Prostate gland (tissue), 2 donors: Measurements from ENCODE around the gene FAM118B.

Source experiments
- CTCF ChIP-seq, 4 experiments: fragments of 200-600 bp in 2 of 4; fragments of 450-650 bp in 2 of 4; sonication (generic) in 2 of 4; IDR thresholded peaks; 1 replicate in 3 of 4; 2 replicates in 1 of 4; pipeline ENCODE4 v1.5.1; 2016 to 2019; ENCODE audit warnings: antibody characterized with exemption in 4 of 4, mild to moderate bottlenecking in 2 of 4, moderate library complexity in 2 of 4
- POLR2A ChIP-seq: fragments of 450-650 bp; IDR thresholded peaks from one replicate; pipeline ENCODE4 v1.6.1; 2016; ENCODE audit warnings: antibody characterized with exemption, mild to moderate bottlenecking
- POLR2AphosphoS5 ChIP-seq: sonication (generic); formaldehyde crosslinking; IDR thresholded peaks from one replicate; pipeline ENCODE4 v1.6.1; 2017; ENCODE audit warnings: antibody characterized with exemption

GRCh38 chr11:126167488-126167887 is 44.1 kb upstream of the FAM118B start:
- TF ChIP-seq CTCF (IDR thresholded peaks at IDR 0.05), result no peak
- no peak for TF ChIP-seq POLR2A
- TF ChIP-seq POLR2AphosphoS5, result no peak
